Psoas muscle (tissue), 8 donors: ENCODE results near the gene COL19A1. TPM values are rescaled to one million over a fixed set of nuclear protein-coding genes. Genes with fewer than 3 reads are reported as not detected.
A peak's percentile ranks its signal among the peaks of the same experiment; 100 is the strongest.

ENCODE experiments used
- ATAC-seq, 4 donors: fragments of 200-7000 bp; cut with Tn5 transposase; one replicate each; pipeline ENCODE4 v1.9.1; 2020; ENCODE audit warnings: moderate library complexity in 3 of 4, mild to moderate bottlenecking in 2 of 4
- DNase-seq, 2 donors: peaks; one replicate each; pipeline ENCODE4 v3.0.0-alpha.2; 2020
- H3K27ac ChIP-seq: fragments of 200-600 bp; one replicate; pipeline ENCODE4 v1.8.0; 2022
- H3K27me3 ChIP-seq, 3 donors: fragments of 200-600 bp in 1 of 3; one replicate each; pipeline versions ENCODE4 v1.6.1 to v1.8.0; 2013 to 2022; ENCODE audit warnings: low read length in 2 of 3, mild to moderate bottlenecking in 2 of 3, moderate library complexity in 1 of 3; ENCODE audit not compliant: insufficient read depth in 3 of 3
- H3K36me3 ChIP-seq, 2 donors: fragments of 200-600 bp in 1 of 2; one replicate each; pipeline versions ENCODE4 v1.6.1 to v1.8.0; 2013 to 2022; ENCODE audit warnings: low read depth in 1 of 2, mild to moderate bottlenecking in 1 of 2, moderate library complexity in 1 of 2; ENCODE audit not compliant: insufficient read depth in 1 of 2
- H3K4me1 ChIP-seq: fragments of 200-600 bp; one replicate; pipeline ENCODE4 v1.8.0; 2022
- H3K4me3 ChIP-seq: fragments of 200-600 bp; one replicate; pipeline ENCODE4 v1.8.0; 2022; ENCODE audit warnings: mild to moderate bottlenecking
- H3K9me3 ChIP-seq: fragments of 200-600 bp; one replicate; pipeline ENCODE4 v1.8.0; 2022
- CTCF ChIP-seq: fragments of 200-600 bp; IDR thresholded peaks from one replicate; pipeline ENCODE4 v1.8.0; 2022; ENCODE audit warnings: antibody characterized with exemption
- WGBS, 3 donors: extraction: QIAGEN DNeasy Blood & Tissue Kit; methylation state at CpG; one replicate each; pipeline versions ENCODE4 v1.1.6 to v1.1.7; 2013; 5-methylcytosine and 5-hydroxymethylcytosine counted together
- intact Hi-C, 2 donors: fragments of 100-400 bp; cut with DNase I; formaldehyde crosslinking; loops; one replicate each; pipeline versions ENCODE4 v1.11.0 to v1.14.2; 2022
- polyA plus RNA-seq, 3 donors: library from polyadenylated mRNA; stranded (reverse); fragments of 200-250 nt; gene quantifications; one replicate each; pipeline ENCODE4 v1.2.3, GENCODE V29; 2013
- total RNA-seq, 4 donors: library from RNA; stranded (reverse); fragmentation: NEBNext Ultra II Directional in 2 of 4; extraction: Animal tissue kit (Norgen Biotek cat#: 25700) in 2 of 4; gene quantifications; one replicate each; pipeline versions ENCODE4 v1.2.1 to v1.2.4, GENCODE V29; 2021 to 2023
- donor health status: healthy with polysubstance abuse.
- donor health status: DM: no; HTN: no; CAD: no; lungs with moderate emphysema.
- donor health status: Bipolar disorder and iron deficiency.
- donor health status: healthy.
- donor health status: DM: yes; HTN: yes; CAD: no.
- donor health status: DM: no; HTN: no; CAD: no.
- donor health status: DM: no; HTN: no; CAD: no.
- donor health status: DM: yes; HTN: yes; CAD: no.

The COL19A1 gene
- total and polyA plus RNA-seq, 7 donors: 0.01 to 10.3 (median 0.33) TPM

DNA sequence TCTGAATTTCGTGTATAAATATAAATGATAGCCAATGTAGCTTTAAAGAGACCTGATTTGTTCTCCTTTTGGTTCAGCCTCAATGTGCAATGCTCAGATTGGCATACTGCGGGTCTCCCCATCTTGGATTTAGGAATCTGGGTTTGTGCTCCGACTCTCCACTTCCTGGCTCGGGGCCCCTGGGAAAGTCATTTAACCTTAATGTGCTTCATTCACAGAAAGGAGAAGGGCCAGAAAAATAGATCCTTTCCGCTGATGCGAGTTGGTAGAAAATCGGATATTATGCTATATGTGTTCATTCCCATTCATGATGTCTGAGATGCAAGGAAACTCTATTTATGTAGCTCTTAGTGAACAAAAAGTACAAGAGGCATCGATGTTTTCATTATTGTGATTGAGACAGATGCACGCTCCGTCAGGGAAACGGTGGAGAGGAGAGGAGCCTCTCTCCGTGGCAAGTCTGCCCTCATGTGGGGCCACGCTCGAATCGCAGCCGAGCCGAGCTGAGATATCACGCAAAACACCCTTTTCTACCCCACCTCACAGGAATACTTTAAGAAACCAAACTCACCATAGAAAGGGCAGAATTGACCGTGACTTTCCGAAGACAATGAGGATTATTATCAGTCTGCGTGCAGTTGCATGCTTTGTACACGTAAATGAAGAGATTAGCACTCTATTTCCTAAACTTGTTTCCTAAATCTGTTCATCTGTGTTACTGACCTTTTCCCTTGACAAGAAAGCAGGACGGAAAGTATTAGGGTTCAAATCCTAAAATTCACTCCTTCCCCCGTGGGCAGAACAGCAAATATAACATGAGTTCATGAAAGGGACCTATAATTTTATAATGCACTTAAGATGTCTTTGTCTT, 300.0 kb downstream of the COL19A1 start:
- peak; percentile 71 to 86 (median 83) for ATAC-seq
- peak; percentile 68 for TF ChIP-seq CTCF
- WGBS, 3 donors: 8 to 12% (median 9%) methylated on average over 24 of the region's 24 CpGs
- Histone ChIP-seq H3K36me3 (no peaks in the 10 kb centered on the region), H3K4me3 (peak overlapping the region; percentile 9), H3K27ac (no peak overlapping the region), H3K27me3 (no peaks in the 10 kb centered on the region), H3K9me3 (no peaks in the 10 kb centered on the region), H3K4me1 (no peaks in the 10 kb centered on the region)
- intact Hi-C loops: loop anchor here (5.0 to 10.0 kb wide), 3 partner anchors 59 to 332 kb away; no protein-coding TSS in a partner anchor
- peak; percentile 28 to 61 for DNase-seq

DNA sequence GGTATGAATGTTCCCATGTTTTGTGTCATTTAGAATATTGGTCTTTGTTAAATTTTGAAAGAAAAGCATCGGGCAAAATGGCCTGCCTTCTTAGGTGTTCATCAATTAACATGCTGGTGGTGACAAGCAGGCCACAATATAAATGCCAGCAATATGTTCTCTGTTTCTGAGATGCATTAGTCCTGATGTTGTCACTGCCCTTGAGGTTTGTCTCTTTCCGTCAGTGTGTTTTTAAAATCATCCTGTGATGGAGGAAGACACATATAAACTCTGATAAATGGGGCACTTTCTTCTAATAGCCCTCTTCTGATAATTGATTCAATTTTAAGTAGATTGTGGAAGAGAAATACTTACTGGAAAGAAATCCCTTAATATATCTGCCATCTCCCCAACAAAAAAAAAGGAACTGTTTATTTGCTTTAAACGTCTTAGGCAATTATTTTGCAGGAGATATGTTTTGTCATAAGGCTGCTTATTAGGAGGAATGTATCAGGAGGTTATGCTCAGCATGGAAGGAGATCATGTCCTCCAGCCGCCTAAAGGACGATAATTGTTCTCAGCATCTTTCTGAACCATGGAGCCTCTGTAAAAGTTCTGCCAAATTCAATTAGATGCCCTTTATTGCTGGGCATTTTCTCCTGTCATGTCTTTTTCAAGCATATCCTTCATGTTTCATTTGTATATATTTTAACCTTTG, 302.5 kb downstream of the COL19A1 start:
- no peak for ATAC-seq
- intact Hi-C loops: loop anchor here (5.0 to 10.0 kb wide), 3 partner anchors 62 to 334 kb away; no protein-coding TSS in a partner anchor
- no peaks in the 10 kb centered on the region for H3K27me3 ChIP-seq
- H3K4me1 ChIP-seq: no peaks in the 10 kb centered on the region
- no peak overlapping the region for H3K27ac ChIP-seq
- no peak for TF ChIP-seq CTCF
- DNase-seq: no peak
- no peaks in the 10 kb centered on the region for H3K36me3 ChIP-seq
- 68 to 80% (median 72%) methylated on average over 5 of the region's 5 CpGs for WGBS, 3 donors
- H3K9me3 ChIP-seq: no peaks in the 10 kb centered on the region
- no peak overlapping the region for H3K4me3 ChIP-seq

- Histone ChIP-seq H3K36me3 (no peaks in the 10 kb centered on the region), H3K4me3 (no peak overlapping the region), H3K27ac (no peak overlapping the region), H3K9me3 (no peaks in the 10 kb centered on the region), H3K4me1 (no peaks in the 10 kb centered on the region), H3K27me3 (no peaks in the 10 kb centered on the region)
- intact Hi-C loops: no loop called here
- no peak for TF ChIP-seq CTCF
- no peak for ATAC-seq
- DNase-seq: no peak
These were observed 304.9 kb downstream of the COL19A1 start for GRCh38 chr6:70171236-70171635.

DNA sequence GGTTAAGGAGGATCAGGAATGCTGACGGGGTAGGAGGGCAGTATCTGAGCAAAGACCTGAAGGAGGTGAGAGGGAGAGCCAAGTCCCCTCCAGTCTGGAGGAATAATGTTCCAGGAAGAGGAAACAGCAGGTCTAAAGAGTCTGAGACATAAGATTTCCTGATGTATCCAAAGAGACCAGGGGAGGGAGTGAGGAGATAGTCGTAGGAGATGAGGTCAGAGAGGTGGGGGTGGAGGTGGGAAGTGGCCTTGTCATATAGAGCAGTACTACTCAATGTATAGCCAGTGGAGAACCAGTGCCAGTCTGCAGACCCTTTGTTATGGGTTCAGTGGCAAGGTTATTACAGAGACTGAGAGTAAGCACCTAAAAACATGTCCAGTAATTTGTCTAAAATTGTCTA, 305.9 kb downstream of the COL19A1 start:
- intact Hi-C loops: no loop called here
- DNase-seq: no peak
- Histone ChIP-seq H3K27me3 (no peaks in the 10 kb centered on the region), H3K36me3 (no peaks in the 10 kb centered on the region), H3K4me1 (no peaks in the 10 kb centered on the region), H3K4me3 (no peak overlapping the region), H3K9me3 (no peaks in the 10 kb centered on the region), H3K27ac (no peak overlapping the region)
- WGBS, 3 donors: 61 to 63% (median 62%) methylated on average over 2 of the region's 2 CpGs
- ATAC-seq: no peak
- no peak for TF ChIP-seq CTCF
